ENCODE data around the gene PRB2. TPM values are rescaled to one million over a fixed set of nuclear protein-coding genes. Genes with fewer than 3 reads are reported as not detected.
"Not testable (repeated sequence)": the region's sequence is repeated elsewhere in the genome, so short reads cannot be mapped to it uniquely, and the experiment has no call there.

Gene PRB2
- total RNA-seq (2012; rRNA removed), result not detected in 2 replicates
- not detected in 2 replicates for polyA plus RNA-seq (2012; rRNA removed)
- not detected in 2 replicates for polyA plus RNA-seq (2012; cell fraction: cytosol; rRNA removed)
- polyA plus RNA-seq (2012; cell fraction: nucleus; rRNA removed; ENCODE audit: low replicate concordance), result not detected in 2 replicates
- Bru-seq, nascent RNA, result not detected
- not detected for BruChase-seq, experiment 1, labeled RNA remaining after a 6-hour chase
- not detected for BruChase-seq, experiment 2, labeled RNA remaining after a 2-hour chase
- long read RNA-seq, result 0 reads

- H3K23ac ChIP-seq (ENCODE audit: low read depth, low read length); H3K79me1 ChIP-seq (ENCODE audit: low read depth in 1 of 2, low read length in 2 of 2); in situ Hi-C loops (cut with MboI; ENCODE audit: low sequenced_read_pairs); H3K27me3 ChIP-seq (ENCODE audit: control insufficient read depth, insufficient read depth, low read length); H4K8ac ChIP-seq (ENCODE audit: low read depth in 2 of 2, low read length in 2 of 2); H4K91ac ChIP-seq (ENCODE audit: insufficient read depth, low read depth, low read length); H3K14ac ChIP-seq (replicated peaks; ENCODE audit: low read depth, low read length); H3K9me3 ChIP-seq (ENCODE audit: control insufficient read depth, insufficient read depth, low read length); POLR2A ChIA-PET (ENCODE audit: unreplicated experiment); H3K4ac ChIP-seq (ENCODE audit: low read depth, low read length); H3K9me1 ChIP-seq (ENCODE audit: insufficient read depth, low read length); H2BK15ac ChIP-seq (ENCODE audit: low read depth, low read length); H3K18ac ChIP-seq (ENCODE audit: low read depth, low read length); ATAC-seq (ENCODE audit: low read depth); H2AK9ac ChIP-seq (replicated peaks; ENCODE audit: low read depth, low read length, poor library complexity); dilution Hi-C loops (cut with HindIII; ENCODE audit: low sequenced_read_pairs, unreplicated experiment); H2BK120ac ChIP-seq (ENCODE audit: low read depth, low read length); BruUV-seq (replicated peaks); H2AK5ac ChIP-seq (ENCODE audit: low read depth, low read length); DNase-seq; CTCF ChIA-PET; H3K56ac ChIP-seq (ENCODE audit: extremely low read depth, insufficient read depth, low read length); H3K4me1 ChIP-seq (ENCODE audit: control insufficient read depth, insufficient read depth, low read length); H3K36me3 ChIP-seq (ENCODE audit: control insufficient read depth, insufficient read depth, low read length); H2BK5ac ChIP-seq (ENCODE audit: low read depth, low read length, poor library complexity, severe bottlenecking); H3K9ac ChIP-seq (ENCODE audit: low read depth, low read length); H3K4me3 ChIP-seq (ENCODE audit: insufficient read depth, low read depth, low read length); H3K4me2 ChIP-seq (ENCODE audit: low read depth, low read length); intact Hi-C loops (cut with micrococcal nuclease); H2AFZ ChIP-seq (replicated peaks; ENCODE audit: low read length, poor library complexity); H4K5ac ChIP-seq (ENCODE audit: low read depth, low read length); H4K20me1 ChIP-seq (ENCODE audit: insufficient read depth, low read length); H3K27ac ChIP-seq (ENCODE audit: insufficient read depth, low read length); H2BK20ac ChIP-seq (ENCODE audit: low read depth, low read length): not testable (repeated sequence)
- WGBS, 2 experiments (ENCODE audit: extremely low coverage in 2 of 2, insufficient read length in 1 of 2), result no CpG with 5 or more reads among the region's 1 CpG
Observed at GRCh38 chr12:11395467-11395866, at the start of gene PRB2. PRB2 (minus strand) TSS chr12:11395567; CDS start chr12:11395529, 38 bp downstream.
